Osteocyte (in vitro differentiated cells): ENCODE data around the gene STAT6. TPM values are rescaled to one million over a fixed set of nuclear protein-coding genes. Genes with fewer than 3 reads are reported as not detected.

Source experiments
- DNase-seq: peaks from one replicate; pipeline ENCODE4 v3.0.0; 2021; ENCODE audit warnings: mixed read lengths; ENCODE audit not compliant: unreplicated experiment; ENCODE audit errors: extremely low spot score
- H3K27ac Mint-ChIP-seq: one replicate; pipeline ENCODE4 v1.8.0; 2021; ENCODE audit warnings: mild to moderate bottlenecking, mixed read lengths; ENCODE audit not compliant: unreplicated experiment
- H3K27me3 Mint-ChIP-seq: one replicate; pipeline ENCODE4 v1.8.0; 2021; ENCODE audit warnings: mixed read lengths; ENCODE audit not compliant: unreplicated experiment
- H3K36me3 Mint-ChIP-seq: one replicate; pipeline ENCODE4 v1.8.0; 2021; ENCODE audit warnings: mixed read lengths; ENCODE audit not compliant: unreplicated experiment
- H3K4me1 Mint-ChIP-seq: one replicate; pipeline ENCODE4 v1.8.0; 2021; ENCODE audit warnings: mixed read lengths; ENCODE audit not compliant: unreplicated experiment
- H3K4me3 Mint-ChIP-seq: one replicate; pipeline ENCODE4 v1.8.0; 2021; ENCODE audit warnings: mild to moderate bottlenecking, moderate library complexity, mixed read lengths; ENCODE audit not compliant: unreplicated experiment
- H3K9me3 Mint-ChIP-seq: one replicate; pipeline ENCODE4 v1.8.0; 2021; ENCODE audit warnings: mixed read lengths; ENCODE audit not compliant: unreplicated experiment
- total RNA-seq: library from RNA; stranded (reverse); gene quantifications from 2 replicates; pipeline ENCODE4 v1.2.1, GENCODE V29; 2021
- TF ChIP-seq, protein P1 (sequence below): fragments of 200-600 bp; sonication (generic); IDR thresholded peaks from 2 replicates; pipeline ENCODE4 v1.5.0; 2021; ENCODE audit warnings: antibody characterized with exemption, mild to moderate bottlenecking, moderate library complexity

Gene STAT6
- total RNA-seq, 1 donor from 2014 or later, result 161 TPM

GRCh38 chr12:57158186-57158585 lies 47.0 kb upstream of the STAT6 start:
- H3K36me3 Mint-ChIP-seq, result peaks cover 80% of the 10 kb centered on the region
- no peaks in the 10 kb centered on the region for H3K9me3 Mint-ChIP-seq
- H3K4me1 Mint-ChIP-seq, result peaks cover 38% of the 10 kb centered on the region
- H3K4me3 Mint-ChIP-seq, result no peak overlapping the region
- TF ChIP-seq, protein P1, sequence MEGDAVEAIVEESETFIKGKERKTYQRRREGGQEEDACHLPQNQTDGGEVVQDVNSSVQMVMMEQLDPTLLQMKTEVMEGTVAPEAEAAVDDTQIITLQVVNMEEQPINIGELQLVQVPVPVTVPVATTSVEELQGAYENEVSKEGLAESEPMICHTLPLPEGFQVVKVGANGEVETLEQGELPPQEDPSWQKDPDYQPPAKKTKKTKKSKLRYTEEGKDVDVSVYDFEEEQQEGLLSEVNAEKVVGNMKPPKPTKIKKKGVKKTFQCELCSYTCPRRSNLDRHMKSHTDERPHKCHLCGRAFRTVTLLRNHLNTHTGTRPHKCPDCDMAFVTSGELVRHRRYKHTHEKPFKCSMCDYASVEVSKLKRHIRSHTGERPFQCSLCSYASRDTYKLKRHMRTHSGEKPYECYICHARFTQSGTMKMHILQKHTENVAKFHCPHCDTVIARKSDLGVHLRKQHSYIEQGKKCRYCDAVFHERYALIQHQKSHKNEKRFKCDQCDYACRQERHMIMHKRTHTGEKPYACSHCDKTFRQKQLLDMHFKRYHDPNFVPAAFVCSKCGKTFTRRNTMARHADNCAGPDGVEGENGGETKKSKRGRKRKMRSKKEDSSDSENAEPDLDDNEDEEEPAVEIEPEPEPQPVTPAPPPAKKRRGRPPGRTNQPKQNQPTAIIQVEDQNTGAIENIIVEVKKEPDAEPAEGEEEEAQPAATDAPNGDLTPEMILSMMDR, result no peak
- H3K27ac Mint-ChIP-seq, result no peak overlapping the region
- no peaks in the 10 kb centered on the region for H3K27me3 Mint-ChIP-seq
- DNase-seq, result no peak

GRCh38 chr12:57157588-57158173 lies 46.5 kb upstream of the STAT6 start:
- no peak overlapping the region for H3K27ac Mint-ChIP-seq
- H3K36me3 Mint-ChIP-seq, result peaks cover 81% of the 10 kb centered on the region
- H3K27me3 Mint-ChIP-seq, result no peaks in the 10 kb centered on the region
- peaks cover 43% of the 10 kb centered on the region for H3K4me1 Mint-ChIP-seq
- TF ChIP-seq, protein P1, result no peak
- no peak overlapping the region for H3K4me3 Mint-ChIP-seq
- H3K9me3 Mint-ChIP-seq, result no peaks in the 10 kb centered on the region
- DNase-seq, result no peak

DNA sequence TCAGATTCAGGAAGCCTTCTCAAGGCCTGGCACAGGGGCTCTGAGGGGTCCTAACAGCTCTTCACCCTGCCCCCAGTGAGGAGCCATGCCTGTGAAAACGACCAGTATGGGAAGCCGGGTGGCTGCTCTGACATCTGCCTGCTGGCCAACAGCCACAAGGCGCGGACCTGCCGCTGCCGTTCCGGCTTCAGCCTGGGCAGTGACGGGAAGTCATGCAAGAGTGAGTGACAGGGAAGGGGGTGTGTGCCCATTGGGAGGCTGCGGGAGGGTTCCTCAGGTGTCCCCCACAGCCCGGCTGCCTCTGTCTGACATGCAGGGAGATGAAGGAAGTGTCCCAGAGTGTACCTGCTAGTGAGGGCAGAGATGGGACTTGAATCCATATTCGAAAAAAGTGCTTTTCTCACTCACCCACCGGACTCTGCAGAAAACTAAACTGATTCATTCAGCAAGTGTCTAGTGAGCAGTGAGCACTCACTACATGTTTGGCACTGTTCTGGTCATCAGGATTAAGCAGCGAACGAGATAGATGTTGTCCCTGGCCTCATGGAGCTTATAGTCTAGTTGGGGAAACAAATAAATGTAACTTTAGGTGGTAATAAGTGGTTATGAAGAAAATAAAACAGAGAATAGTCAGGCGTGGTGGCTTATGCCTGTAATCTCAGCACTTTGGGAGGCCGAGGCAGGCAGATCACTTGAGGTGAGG lies 45.7 kb upstream of the STAT6 start:
- DNase-seq, result no peak
- H3K27ac Mint-ChIP-seq, result no peak overlapping the region
- H3K36me3 Mint-ChIP-seq, result peaks cover 73% of the 10 kb centered on the region
- H3K4me3 Mint-ChIP-seq, result no peak overlapping the region
- TF ChIP-seq, protein P1, result no peak
- H3K27me3 Mint-ChIP-seq, result no peaks in the 10 kb centered on the region
- H3K9me3 Mint-ChIP-seq, result no peaks in the 10 kb centered on the region
- peaks cover 51% of the 10 kb centered on the region for H3K4me1 Mint-ChIP-seq

- Mint-ChIP-seq H3K27me3 (no peaks in the 10 kb centered on the region), H3K27ac (no peak overlapping the region), H3K4me1 (peaks cover 65% of the 10 kb centered on the region), H3K36me3 (peaks cover 57% of the 10 kb centered on the region), H3K4me3 (no peak overlapping the region), H3K9me3 (no peaks in the 10 kb centered on the region)
- no peak for DNase-seq
- TF ChIP-seq, protein P1, result no peak
Measured at GRCh38 chr12:57154804-57155434, 43.8 kb upstream of the STAT6 start.

DNA sequence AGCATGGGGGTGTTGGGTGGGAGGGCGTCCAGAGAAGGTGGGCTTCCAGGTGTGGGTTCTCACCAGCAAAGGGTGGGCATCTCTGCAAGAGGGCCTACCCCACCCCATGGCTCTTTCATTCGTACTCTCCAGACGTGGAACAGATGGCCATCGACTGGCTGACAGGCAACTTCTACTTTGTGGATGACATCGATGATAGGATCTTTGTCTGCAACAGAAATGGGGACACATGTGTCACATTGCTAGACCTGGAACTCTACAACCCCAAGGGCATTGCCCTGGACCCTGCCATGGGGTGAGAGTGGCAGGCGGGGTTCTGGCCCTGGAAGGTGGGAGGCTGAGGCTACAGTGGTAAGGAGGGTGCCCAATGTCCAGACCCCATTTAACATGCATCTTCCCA lies 42.9 kb upstream of the STAT6 start:
- TF ChIP-seq, protein P1, result no peak
- no peak for DNase-seq
- H3K4me3 Mint-ChIP-seq, result no peak overlapping the region
- no peaks in the 10 kb centered on the region for H3K9me3 Mint-ChIP-seq
- H3K4me1 Mint-ChIP-seq, result peaks cover 68% of the 10 kb centered on the region
- H3K36me3 Mint-ChIP-seq, result peaks cover 59% of the 10 kb centered on the region
- peak overlapping the region; percentile 90 for H3K27ac Mint-ChIP-seq
- H3K27me3 Mint-ChIP-seq, result no peaks in the 10 kb centered on the region
